Stomach (tissue), 9 donors: ENCODE measurements around the gene ALK. TPM values are rescaled to one million over a fixed set of nuclear protein-coding genes. Genes with fewer than 3 reads are reported as not detected.

Experiments used
- DNase-seq, 2 donors: peaks; one replicate each; pipeline versions ENCODE4 v3.0.0 to v3.0.0-alpha.2; 2013 to 2019
- H3K27ac ChIP-seq, 5 donors: fragments of 200-600 bp in 4 of 5; sonication (generic) in 4 of 5; one replicate each; pipeline ENCODE4 v1.5.1; 2013 to 2019; ENCODE audit warnings: mild to moderate bottlenecking in 1 of 5, moderate library complexity in 1 of 5
- H3K27me3 ChIP-seq, 3 donors: fragments of 200-600 bp; sonication (generic); one replicate each; pipeline ENCODE4 v1.5.1; 2017 to 2019; ENCODE audit warnings: mixed run types in 1 of 3
- H3K36me3 ChIP-seq, 4 donors: fragments of 200-600 bp; sonication (generic); 1 replicate in 3 of 4; 2 replicates in 1 of 4; pipeline ENCODE4 v1.5.1; 2016 to 2019
- H3K4me1 ChIP-seq, 4 donors: fragments of 200-600 bp; sonication (generic); one replicate each; pipeline ENCODE4 v1.5.1; 2016 to 2019
- H3K4me3 ChIP-seq, 4 donors: fragments of 200-600 bp; sonication (generic) in 3 of 4; one replicate each; pipeline ENCODE4 v1.5.1; 2016 to 2019; ENCODE audit warnings: mild to moderate bottlenecking in 1 of 4
- H3K9me3 ChIP-seq, 4 donors: fragments of 200-600 bp; sonication (generic); one replicate each; pipeline ENCODE4 v1.5.1; 2016 to 2019
- EP300 ChIP-seq: sonication (generic); formaldehyde crosslinking; IDR thresholded peaks from one replicate; pipeline ENCODE4 v1.6.1; 2017; ENCODE audit warnings: antibody characterized with exemption
- POLR2A ChIP-seq, 4 donors: fragments of 450-650 bp; IDR thresholded peaks; one replicate each; pipeline ENCODE4 v1.6.1; 2016; ENCODE audit warnings: antibody characterized with exemption in 4 of 4, control low read depth in 2 of 4, mild to moderate bottlenecking in 1 of 4, moderate library complexity in 1 of 4
- POLR2AphosphoS5 ChIP-seq, 3 donors: sonication (generic); formaldehyde crosslinking; IDR thresholded peaks; one replicate each; pipeline ENCODE4 v1.6.1; 2016; ENCODE audit warnings: antibody characterized with exemption in 3 of 3
- WGBS, 5 donors: extraction: QIAGEN DNeasy Blood & Tissue Kit in 3 of 5; methylation state at CpG; one replicate each; pipeline versions ENCODE4 v1.1.5 to v1.1.7; 2013 to 2018; 5-methylcytosine and 5-hydroxymethylcytosine counted together
- intact Hi-C: fragments of 100-400 bp; cut with DNase I; formaldehyde crosslinking; loops from one replicate; pipeline ENCODE4 v1.15.1; 2023; ENCODE audit warnings: low total_unique reads
- polyA plus RNA-seq, 3 donors: library from polyadenylated mRNA; stranded (reverse); fragments of 200-250 nt; gene quantifications; one replicate each; pipeline ENCODE4 v1.2.3, GENCODE V29; 2013
- total RNA-seq, 5 donors: library from RNA; depleted of rRNA; stranded (reverse); fragments of >200 nt; gene quantifications; one replicate each; pipeline versions ENCODE4 v1.1.0 to v1.2.3, GENCODE V29; 2014 to 2016
- TF ChIP-seq, protein P1 (sequence below), 7 experiments: fragments of 450-650 bp in 4 of 7; fragments of 200-600 bp in 3 of 7; sonication (generic) in 3 of 7; IDR thresholded peaks; one replicate each; pipeline ENCODE4 v1.5.1; 2016 to 2019; ENCODE audit warnings: antibody characterized with exemption in 7 of 7, control low read depth in 2 of 7, mild to moderate bottlenecking in 1 of 7
- donor health status: healthy with polysubstance abuse.
- donor health status: Bipolar disorder and iron deficiency.
- donor health status: healthy.

The ALK gene
- total and polyA plus RNA-seq, 8 donors = 0.13 to 0.92 TPM; not detected in 6

DNA sequence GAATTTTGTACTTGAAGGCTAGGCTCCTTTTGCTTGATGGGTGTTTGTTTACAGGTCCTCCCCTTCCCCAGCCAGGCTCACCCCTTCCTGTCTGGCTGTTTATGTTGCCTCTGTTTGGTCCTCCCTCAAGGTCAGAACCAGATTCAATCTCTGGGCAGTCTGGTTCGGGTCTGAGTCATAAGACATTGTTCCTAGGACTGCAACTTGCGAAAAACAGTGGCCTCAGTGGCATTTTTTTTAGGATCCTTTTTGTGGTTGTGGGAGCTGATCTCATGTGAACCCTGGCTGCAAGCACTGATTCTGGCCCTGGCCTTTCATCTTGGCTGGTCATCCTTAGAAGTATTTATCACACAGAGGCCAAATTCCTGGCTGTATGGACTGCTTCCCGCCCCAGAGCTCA is 435.8 kb downstream of the ALK start:
- H3K27me3 ChIP-seq = no peaks in the 10 kb centered on the region
- peaks cover 0 to 6% (median 0%) of the 10 kb centered on the region in 4 donors for H3K4me1 ChIP-seq
- TF ChIP-seq POLR2A (IDR thresholded peaks at IDR 0.05) (no peak), EP300 (no peak), POLR2AphosphoS5 (IDR thresholded peaks at IDR 0.05) (no peak)
- TF ChIP-seq, protein P1, sequence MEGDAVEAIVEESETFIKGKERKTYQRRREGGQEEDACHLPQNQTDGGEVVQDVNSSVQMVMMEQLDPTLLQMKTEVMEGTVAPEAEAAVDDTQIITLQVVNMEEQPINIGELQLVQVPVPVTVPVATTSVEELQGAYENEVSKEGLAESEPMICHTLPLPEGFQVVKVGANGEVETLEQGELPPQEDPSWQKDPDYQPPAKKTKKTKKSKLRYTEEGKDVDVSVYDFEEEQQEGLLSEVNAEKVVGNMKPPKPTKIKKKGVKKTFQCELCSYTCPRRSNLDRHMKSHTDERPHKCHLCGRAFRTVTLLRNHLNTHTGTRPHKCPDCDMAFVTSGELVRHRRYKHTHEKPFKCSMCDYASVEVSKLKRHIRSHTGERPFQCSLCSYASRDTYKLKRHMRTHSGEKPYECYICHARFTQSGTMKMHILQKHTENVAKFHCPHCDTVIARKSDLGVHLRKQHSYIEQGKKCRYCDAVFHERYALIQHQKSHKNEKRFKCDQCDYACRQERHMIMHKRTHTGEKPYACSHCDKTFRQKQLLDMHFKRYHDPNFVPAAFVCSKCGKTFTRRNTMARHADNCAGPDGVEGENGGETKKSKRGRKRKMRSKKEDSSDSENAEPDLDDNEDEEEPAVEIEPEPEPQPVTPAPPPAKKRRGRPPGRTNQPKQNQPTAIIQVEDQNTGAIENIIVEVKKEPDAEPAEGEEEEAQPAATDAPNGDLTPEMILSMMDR (IDR thresholded peaks at IDR 0.05) = no peak
- no peak overlapping the region for H3K4me3 ChIP-seq
- intact Hi-C loops = no loop called here
- 32 to 77% (median 54%) methylated on average over 3 of the region's 3 CpGs for WGBS, 5 donors
- no peaks in the 10 kb centered on the region for H3K36me3 ChIP-seq
- DNase-seq = no peak
- H3K27ac ChIP-seq = no peak overlapping the region
- H3K9me3 ChIP-seq = peaks cover 0 to 4% (median 0%) of the 10 kb centered on the region in 4 donors

DNA sequence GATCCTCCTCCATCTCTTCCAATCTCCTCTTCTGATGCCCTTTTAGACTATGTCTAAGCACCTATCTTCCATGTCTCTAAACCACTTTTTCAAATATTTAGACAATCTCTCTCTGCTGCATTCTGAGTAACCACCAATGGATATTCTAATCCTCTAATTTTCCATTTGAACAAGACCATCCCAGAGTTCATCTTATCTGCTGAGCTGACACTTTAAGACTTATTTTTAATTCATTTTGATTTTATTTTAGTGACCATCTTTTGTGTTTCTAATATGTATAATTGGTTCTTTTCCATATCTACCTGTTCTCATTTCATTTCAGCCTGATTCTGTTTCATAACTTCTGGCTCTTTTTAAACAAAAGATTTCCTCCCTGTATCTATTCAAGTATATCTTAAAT is 436.3 kb downstream of the ALK start:
- no peak for DNase-seq
- Histone ChIP-seq H3K4me3 (no peak overlapping the region), H3K27ac (no peak overlapping the region), H3K36me3 (no peaks in the 10 kb centered on the region), H3K9me3 (peaks cover 0 to 4% (median 0%) of the 10 kb centered on the region in 4 donors), H3K27me3 (no peaks in the 10 kb centered on the region), H3K4me1 (peaks cover 0 to 6% (median 0%) of the 10 kb centered on the region in 4 donors)
- intact Hi-C loops = no loop called here
- TF ChIP-seq POLR2A (IDR thresholded peaks at IDR 0.05) (no peak), EP300 (no peak), POLR2AphosphoS5 (IDR thresholded peaks at IDR 0.05) (no peak)
- TF ChIP-seq, protein P1 (IDR thresholded peaks at IDR 0.05) = no peak

DNA sequence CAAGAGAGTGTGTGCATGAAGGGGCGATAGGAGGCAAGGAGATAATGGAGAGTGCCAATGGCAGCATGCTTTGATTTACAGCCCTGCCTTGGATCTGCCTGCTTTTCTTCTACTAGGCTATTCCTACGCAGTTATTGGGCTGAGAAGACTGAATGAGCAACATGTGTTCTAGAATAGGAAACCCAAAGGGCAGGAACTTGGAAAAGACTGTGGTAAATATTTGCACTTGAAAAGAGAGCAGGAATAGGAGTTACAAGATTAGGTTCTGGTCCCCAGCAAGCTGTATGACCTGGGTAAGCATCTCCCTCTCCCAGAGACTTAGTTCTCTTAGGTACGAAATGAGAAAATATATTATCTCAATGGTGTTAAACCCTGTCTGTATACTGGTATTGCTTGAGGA is 438.5 kb downstream of the ALK start:
- Histone ChIP-seq H3K27ac (no peak overlapping the region), H3K27me3 (no peaks in the 10 kb centered on the region), H3K4me1 (peaks cover 0 to under 1% (median 0%) of the 10 kb centered on the region in 4 donors), H3K36me3 (no peaks in the 10 kb centered on the region), H3K4me3 (no peak overlapping the region), H3K9me3 (peaks cover 0 to 4% (median 0%) of the 10 kb centered on the region in 4 donors)
- intact Hi-C loops = no loop called here
- no peak for TF ChIP-seq POLR2A (IDR thresholded peaks at IDR 0.05)
- no peak for TF ChIP-seq EP300
- TF ChIP-seq POLR2AphosphoS5 (IDR thresholded peaks at IDR 0.05) = no peak
- TF ChIP-seq, protein P1 (IDR thresholded peaks at IDR 0.05) = no peak
- 32 to 74% (median 52%) methylated on average over 3 of the region's 3 CpGs for WGBS, 5 donors
- DNase-seq = no peak

DNA sequence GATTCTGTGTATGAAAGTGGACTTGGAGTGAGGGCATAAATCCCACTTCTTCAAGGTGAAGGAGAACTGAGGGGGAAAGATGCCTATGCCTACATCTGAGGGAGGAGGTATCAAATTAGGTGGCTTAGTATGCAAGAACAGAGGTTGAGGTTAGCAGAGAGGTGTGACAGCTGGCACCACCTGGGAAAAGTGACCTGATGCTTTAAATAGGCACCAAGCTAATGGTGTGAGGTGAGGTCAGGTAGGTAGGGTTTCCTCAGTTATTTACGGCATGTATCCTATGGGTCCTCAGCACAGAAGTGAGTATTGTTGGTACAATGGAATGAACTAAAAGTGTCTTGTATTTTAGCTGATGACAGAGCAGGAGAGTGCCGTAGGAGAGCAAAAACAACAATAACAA is 439.0 kb downstream of the ALK start:
- Histone ChIP-seq H3K9me3 (peaks cover 0 to 4% (median 0%) of the 10 kb centered on the region in 4 donors), H3K4me3 (no peak overlapping the region), H3K36me3 (no peaks in the 10 kb centered on the region), H3K4me1 (no peaks in the 10 kb centered on the region), H3K27ac (no peak overlapping the region), H3K27me3 (no peaks in the 10 kb centered on the region)
- TF ChIP-seq POLR2AphosphoS5 (IDR thresholded peaks at IDR 0.05) (no peak), EP300 (no peak), POLR2A (IDR thresholded peaks at IDR 0.05) (no peak)
- TF ChIP-seq, protein P1 (IDR thresholded peaks at IDR 0.05) = no peak
- 83 to 99% (median 94%) methylated on average over 2 of the region's 2 CpGs for WGBS, 5 donors
- DNase-seq = no peak
- intact Hi-C loops = no loop called here
